Embryonic facial prominence (tissue), 1 donor: ENCODE measurements around the gene AKAIN1.

Experiments used
- DNase-seq: peaks from one replicate; pipeline ENCODE4 v3.0.0-alpha.2; 2016; ENCODE audit errors: extremely low spot score

Gene AKAIN1

DNA sequence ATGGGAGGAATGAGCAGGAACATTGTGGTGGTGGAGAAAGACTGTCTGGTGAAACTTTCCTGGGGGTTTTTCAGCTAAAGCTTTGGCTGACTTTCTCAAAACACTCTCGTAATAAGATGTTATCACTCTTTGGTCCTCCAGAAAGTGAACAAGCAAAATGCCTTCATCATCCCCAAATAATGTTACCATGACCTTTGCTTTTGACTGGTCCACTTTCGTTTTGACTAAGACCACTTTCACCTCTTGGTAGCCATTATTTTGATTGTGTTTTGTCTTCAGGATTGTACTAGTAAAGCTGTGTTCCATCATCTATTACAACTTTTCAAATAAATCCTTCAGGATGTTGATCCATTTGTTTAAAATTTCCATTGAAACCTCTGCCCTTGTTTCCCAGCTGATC, 103.2 kb downstream of the AKAIN1 start:
- DNase-seq: no peak
